Measurements from ENCODE around the gene METTL9.
"Not testable (repeated sequence)": the region's sequence is repeated elsewhere in the genome, so short reads cannot be mapped to it uniquely, and the experiment has no call there.

METTL9 gene

GRCh38 chr16:21635694-21636093, 36.3 kb downstream of the METTL9 start:
- H3K36me3 ChIP-seq (ENCODE audit: control insufficient read depth in 2 of 2, insufficient read depth in 1 of 2, low read length in 2 of 2); POLR2A ChIA-PET; H3K4me1 ChIP-seq (ENCODE audit: control insufficient read depth, insufficient read depth, low read length); CTCF ChIA-PET; H3K9me3 ChIP-seq (ENCODE audit: control insufficient read depth, insufficient read depth, low read depth, low read length); H3K4me3 ChIP-seq (ENCODE audit: low read depth, low read length); H3K27ac ChIP-seq (ENCODE audit: extremely low read depth, low read depth, low read length): not testable (repeated sequence)

GRCh38 chr16:21637032-21637968, 37.9 kb downstream of the METTL9 start:
- CTCF ChIA-PET: interaction anchor here (0.6 to 0.7 kb wide), 2 partner anchors 440 to 1362 kb away, joined by 3 read pairs; no protein-coding TSS in a partner anchor
- POLR2A ChIA-PET: no interaction called here
- H3K4me1 ChIP-seq (ENCODE audit: control insufficient read depth, insufficient read depth, low read length): no peaks in the 10 kb centered on the region

GRCh38 chr16:21638573-21638975, 39.2 kb downstream of the METTL9 start:
- H3K36me3 ChIP-seq (ENCODE audit: control insufficient read depth in 2 of 2, insufficient read depth in 1 of 2, low read length in 2 of 2): peaks cover 0 to 9% of the 10 kb centered on the region in 2 experiments; a peak in 1 of 3 replicates
- TF ChIP-seq ZNF488 (tag by site-specific recombination; IDR thresholded peaks at IDR 0.05): no peak
- no peak overlapping the region for H3K4me3 ChIP-seq (ENCODE audit: low read depth, low read length)
- H3K9me3 ChIP-seq (ENCODE audit: control insufficient read depth, insufficient read depth, low read depth, low read length): no peaks in the 10 kb centered on the region
- CTCF ChIA-PET: interaction anchor here (0.6 to 1.2 kb wide), 5 partner anchors 17 to 439 kb away, joined by 3 to 4 read pairs (median 3); no protein-coding TSS in a partner anchor
- POLR2A ChIA-PET: no interaction called here
- no peak overlapping the region for H3K27ac ChIP-seq (ENCODE audit: extremely low read depth, low read depth, low read length)
- H3K4me1 ChIP-seq (ENCODE audit: control insufficient read depth, insufficient read depth, low read length): no peaks in the 10 kb centered on the region

More at GRCh38 chr16:21637032-21637968, 37.9 kb downstream of the METTL9 start:
- Histone ChIP-seq H3K27ac (ENCODE audit: extremely low read depth, low read depth, low read length) (no peak overlapping the region), H3K36me3 (ENCODE audit: control insufficient read depth in 2 of 2, insufficient read depth in 1 of 2, low read length in 2 of 2) (peaks cover 0 to 9% of the 10 kb centered on the region in 2 experiments; a peak in 1 of 3 replicates), H3K9me3 (ENCODE audit: control insufficient read depth, insufficient read depth, low read depth, low read length) (no peaks in the 10 kb centered on the region), H3K4me3 (ENCODE audit: low read depth, low read length) (no peak overlapping the region)
- no peak for TF ChIP-seq ZBTB1 (tag by site-specific recombination; IDR thresholded peaks at IDR 0.05)
- TF ChIP-seq ZNF629 (tag by site-specific recombination; IDR thresholded peaks at IDR 0.05): no peak
- no peak for TF ChIP-seq ZNF701 (tag by site-specific recombination; IDR thresholded peaks at IDR 0.05)
- TF ChIP-seq KLF7 (tag by site-specific recombination; IDR thresholded peaks at IDR 0.05; ENCODE audit: borderline replicate concordance): no peak
- TF ChIP-seq ZNF302 (tag by site-specific recombination; IDR thresholded peaks at IDR 0.05; ENCODE audit: low read depth): no peak
- TF ChIP-seq ZBTB48 (tag by site-specific recombination; IDR thresholded peaks at IDR 0.05): no peak
- TF ChIP-seq ZNF16 (tag by site-specific recombination; IDR thresholded peaks at IDR 0.05; ENCODE audit: low read depth): no peak
- TF ChIP-seq ZNF214 (tag by site-specific recombination; IDR thresholded peaks at IDR 0.05; ENCODE audit: borderline replicate concordance): no peak
- no peak for TF ChIP-seq ZNF2 (tag by site-specific recombination; IDR thresholded peaks at IDR 0.05)
- no peak for TF ChIP-seq KLF17 (tag by site-specific recombination; IDR thresholded peaks at IDR 0.05)
- TF ChIP-seq ZNF391 (tag by site-specific recombination; IDR thresholded peaks at IDR 0.05; ENCODE audit: borderline replicate concordance, low read depth): no peak
- no peak for TF ChIP-seq ZNF76 (tag by site-specific recombination; IDR thresholded peaks at IDR 0.05; ENCODE audit: borderline replicate concordance, low read depth)
- TF ChIP-seq SALL2 (tag by site-specific recombination; IDR thresholded peaks at IDR 0.05; ENCODE audit: borderline replicate concordance): no peak
- no peak for TF ChIP-seq ZNF571 (tag by site-specific recombination; IDR thresholded peaks at IDR 0.05)
- TF ChIP-seq ZNF18 (tag by site-specific recombination; IDR thresholded peaks at IDR 0.05): no peak
- TF ChIP-seq ZNF350 (tag by site-specific recombination; IDR thresholded peaks at IDR 0.05): no peak
- TF ChIP-seq ZNF311 (tag by site-specific recombination; IDR thresholded peaks at IDR 0.05; ENCODE audit: borderline replicate concordance): no peak
